Transverse colon (tissue), 4 donors: ENCODE measurements around the gene RTP5. TPM values are rescaled to one million over a fixed set of nuclear protein-coding genes. Genes with fewer than 3 reads are reported as not detected.
"Not testable (repeated sequence)": the region's sequence is repeated elsewhere in the genome, so short reads cannot be mapped to it uniquely, and the experiment has no call there.

ENCODE experiments used
- DNase-seq: peaks from one replicate; pipeline ENCODE4 v3.0.0-alpha.2; 2019
- H3K27ac ChIP-seq, 4 donors: fragments of 200-600 bp; sonication (generic); 2 replicates each; pipeline ENCODE4 v1.5.1; 2016 to 2018; ENCODE audit warnings: inconsistent platforms in 4 of 4
- H3K27me3 ChIP-seq: fragments of 200-600 bp; sonication (generic); 2 replicates; pipeline ENCODE4 v1.5.1; 2017; ENCODE audit warnings: inconsistent platforms
- H3K36me3 ChIP-seq, 4 donors: fragments of 200-600 bp; sonication (generic); 2 replicates each; pipeline ENCODE4 v1.5.1; 2017 to 2019; ENCODE audit warnings: inconsistent platforms in 4 of 4
- H3K4me1 ChIP-seq, 4 donors: fragments of 200-600 bp; sonication (generic); 2 replicates each; pipeline ENCODE4 v1.5.1; 2017 to 2020; ENCODE audit warnings: inconsistent platforms in 4 of 4
- H3K4me3 ChIP-seq, 4 donors: fragments of 200-600 bp; sonication (generic); 1 replicate in 1 of 4; 2 replicates in 3 of 4; pipeline versions ENCODE4 v1.5.1 to v1.6.1; 2017 to 2019; ENCODE audit warnings: inconsistent platforms in 4 of 4
- H3K9me3 ChIP-seq, 2 donors: fragments of 200-600 bp; sonication (generic); 2 replicates each; pipeline ENCODE4 v1.5.1; 2017 to 2019; ENCODE audit warnings: inconsistent platforms in 2 of 2
- CTCF ChIP-seq, 5 experiments: fragments of 200-600 bp in 3 of 5; fragments of 450-650 bp in 2 of 5; sonication (generic) in 3 of 5; IDR thresholded peaks; 1 replicate in 2 of 5; 2 replicates in 3 of 5; pipeline ENCODE4 v1.5.1; 2016 to 2017; ENCODE audit warnings: antibody characterized with exemption in 5 of 5, inconsistent platforms in 3 of 5, mild to moderate bottlenecking in 2 of 5, moderate library complexity in 1 of 5
- EP300 ChIP-seq: sonication (generic); formaldehyde crosslinking; IDR thresholded peaks from one replicate; pipeline ENCODE4 v1.6.1; 2017; ENCODE audit warnings: antibody characterized with exemption, low read depth
- POLR2A ChIP-seq: fragments of 450-650 bp; IDR thresholded peaks from one replicate; pipeline ENCODE4 v1.6.1; 2016; ENCODE audit warnings: antibody characterized with exemption, mild to moderate bottlenecking, moderate library complexity
- POLR2AphosphoS5 ChIP-seq, 3 donors: sonication (generic); formaldehyde crosslinking; IDR thresholded peaks; one replicate each; pipeline ENCODE4 v1.6.1; 2016; ENCODE audit warnings: antibody characterized with exemption in 3 of 3
- WGBS, 2 donors: methylation state at CpG; one replicate each; pipeline ENCODE4 v1.1.5; 2018; ENCODE audit warnings: low coverage in 1 of 2; 5-methylcytosine and 5-hydroxymethylcytosine counted together
- in situ Hi-C, 4 donors: fragments of 200-750 bp; cut with MboI; loops; one replicate each; pipeline versions ENCODE4 v1.15.0 to v1.15.1; 2017; ENCODE audit warnings: low sequenced_read_pairs in 3 of 4, low pct_ligation_motif_present in 1 of 4, low pct_unique_long_range_greater_than_20kb in 1 of 4
- intact Hi-C: fragments of 100-400 bp; cut with DNase I; formaldehyde crosslinking; loops from one replicate; pipeline ENCODE4 v1.15.1; 2023; ENCODE audit warnings: low total_unique reads
- total RNA-seq, 4 donors: library from RNA; depleted of rRNA; stranded (reverse); fragments of >200 nt; gene quantifications; one replicate each; pipeline ENCODE4 v1.1.0, GENCODE V29; 2016

The RTP5 gene
- under 1 TPM in 1 of 4 donors, not detected in 3; 0.16 TPM for total RNA-seq

DNA sequence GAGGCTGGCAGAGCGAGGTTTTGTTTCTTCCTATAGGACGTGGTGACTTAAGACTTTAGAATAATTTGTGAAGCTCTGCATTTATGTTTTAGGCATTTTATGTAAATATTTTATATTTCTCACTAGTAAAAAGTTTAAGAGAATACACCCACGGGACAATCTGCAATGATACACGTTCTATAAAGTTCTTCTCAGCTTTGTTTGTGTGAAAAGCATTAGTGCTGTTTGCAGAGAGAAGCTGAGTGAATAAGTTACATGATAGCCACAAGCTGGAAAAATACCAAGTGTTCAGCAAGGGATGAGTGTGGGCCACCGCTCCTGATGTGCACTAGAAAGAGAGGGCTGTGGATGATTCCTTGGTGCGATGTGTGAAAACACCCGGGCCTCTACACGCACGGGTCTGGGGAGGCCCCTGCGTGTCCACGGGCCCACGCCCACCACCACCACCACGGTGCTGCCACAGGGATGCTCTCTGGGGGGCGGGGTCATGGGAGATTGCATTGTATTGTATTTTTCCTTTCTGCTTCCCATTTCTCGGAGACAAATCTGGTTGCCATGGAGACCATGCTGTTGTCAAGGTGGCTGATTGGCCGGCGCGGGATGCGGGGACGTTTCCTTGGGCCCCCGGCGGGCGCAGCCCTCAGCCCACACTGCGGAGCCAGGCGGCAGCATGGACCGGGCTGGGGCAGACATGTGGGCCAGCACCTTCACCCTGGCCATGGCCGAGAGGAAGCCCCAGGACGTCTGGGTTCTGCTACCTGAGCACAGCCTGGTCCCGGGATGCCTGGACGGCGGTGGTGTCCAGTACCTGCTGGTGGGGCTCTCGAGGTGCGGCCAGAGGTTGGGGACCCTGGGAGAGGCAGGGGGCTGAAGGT, at the start of gene RTP5:
RTP5 (plus strand) TSS at position 643 of the 875 bp plus-strand sequence; CDS start at position 671, 28 bp downstream.
- H3K4me3 ChIP-seq: no peak within 1 kb of the TSS
- no peak for DNase-seq
- in situ Hi-C loops: no loop called here
- H3K36me3 ChIP-seq: no peaks in the 10 kb centered on the region
- H3K4me1 ChIP-seq: no peaks in the 10 kb centered on the region
- intact Hi-C loops: no loop called here
- H3K27me3 ChIP-seq: peaks cover 40% of the 10 kb centered on the region
- H3K27ac ChIP-seq: no peak within 1 kb of the TSS
- TF ChIP-seq EP300 (no peak), CTCF (IDR thresholded peaks at IDR 0.05) (no peak), POLR2A (no peak), POLR2AphosphoS5 (IDR thresholded peaks at IDR 0.05) (no peak)
- no peaks in the 10 kb centered on the region for H3K9me3 ChIP-seq
- 23 to 68% methylated on average over 4 to 33 of the region's 33 CpGs for WGBS, 2 donors

DNA sequence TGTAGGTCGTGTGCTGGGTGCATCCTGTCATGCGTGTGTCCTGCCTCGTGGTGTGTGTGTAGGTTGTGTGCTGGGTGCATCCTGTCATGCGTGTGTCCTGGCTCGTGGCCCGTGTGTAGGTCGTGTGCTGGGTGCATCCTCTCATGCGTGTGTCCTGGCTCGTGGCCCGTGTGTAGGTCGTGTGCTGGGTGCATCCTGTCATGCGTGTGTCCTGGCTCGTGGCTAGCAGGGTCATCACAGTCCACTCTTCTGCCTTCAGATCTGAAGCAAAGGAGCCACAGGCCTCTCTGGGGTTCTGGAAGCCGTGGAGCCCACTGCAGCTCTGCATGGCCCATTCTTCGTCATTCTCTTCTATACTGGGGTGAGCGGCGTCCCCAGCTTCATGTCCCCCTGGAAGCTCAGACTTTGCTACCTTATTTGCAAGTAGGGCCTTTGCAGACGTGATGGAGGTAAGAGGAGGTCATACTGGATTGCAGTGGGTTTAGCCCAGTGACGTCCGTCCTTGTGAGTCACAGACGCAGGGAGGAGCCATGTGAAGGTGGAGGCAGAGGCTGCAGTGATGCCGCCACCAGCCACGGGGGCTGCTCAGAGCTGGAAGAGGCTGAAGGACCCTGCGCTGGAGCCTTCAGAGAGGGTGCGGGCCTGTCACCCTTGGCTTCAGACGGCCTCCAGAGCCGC, 49.4 kb upstream of the RTP5 start:
- in situ Hi-C loops, intact Hi-C loops: not testable (repeated sequence)
- whole genome bisulfite sequencing, 2 donors: 35 to 80% methylated on average over 8 to 26 of the region's 27 CpGs

GRCh38 chr2:241820625-241821384, 48.7 kb upstream of the RTP5 start:
- intact Hi-C loops (no loop called here), in situ Hi-C loops (no loop called here)
- H3K27ac ChIP-seq: no peak overlapping the region
- no peaks in the 10 kb centered on the region for H3K9me3 ChIP-seq
- no peaks in the 10 kb centered on the region for H3K36me3 ChIP-seq
- TF ChIP-seq POLR2AphosphoS5 (IDR thresholded peaks at IDR 0.05) (no peak), POLR2A (no peak), EP300 (no peak), CTCF (IDR thresholded peaks at IDR 0.05) (no peak)
- 83 to 85% methylated on average over 5 to 29 of the region's 31 CpGs for WGBS, 2 donors
- H3K27me3 ChIP-seq: peaks cover 3% of the 10 kb centered on the region
- peak; percentile 7 for DNase-seq
- H3K4me3 ChIP-seq: no peak overlapping the region
- peaks cover 4 to 21% (median 12%) of the 10 kb centered on the region in 4 donors for H3K4me1 ChIP-seq

More for the DNA sequence above, 49.4 kb upstream of the RTP5 start:
- H3K27ac ChIP-seq, H3K27me3 ChIP-seq, H3K4me3 ChIP-seq, DNase-seq, H3K36me3 ChIP-seq, H3K9me3 ChIP-seq: not testable (repeated sequence)
- peaks cover 4 to 21% (median 12%) of the 10 kb centered on the region in 4 donors for H3K4me1 ChIP-seq

DNA sequence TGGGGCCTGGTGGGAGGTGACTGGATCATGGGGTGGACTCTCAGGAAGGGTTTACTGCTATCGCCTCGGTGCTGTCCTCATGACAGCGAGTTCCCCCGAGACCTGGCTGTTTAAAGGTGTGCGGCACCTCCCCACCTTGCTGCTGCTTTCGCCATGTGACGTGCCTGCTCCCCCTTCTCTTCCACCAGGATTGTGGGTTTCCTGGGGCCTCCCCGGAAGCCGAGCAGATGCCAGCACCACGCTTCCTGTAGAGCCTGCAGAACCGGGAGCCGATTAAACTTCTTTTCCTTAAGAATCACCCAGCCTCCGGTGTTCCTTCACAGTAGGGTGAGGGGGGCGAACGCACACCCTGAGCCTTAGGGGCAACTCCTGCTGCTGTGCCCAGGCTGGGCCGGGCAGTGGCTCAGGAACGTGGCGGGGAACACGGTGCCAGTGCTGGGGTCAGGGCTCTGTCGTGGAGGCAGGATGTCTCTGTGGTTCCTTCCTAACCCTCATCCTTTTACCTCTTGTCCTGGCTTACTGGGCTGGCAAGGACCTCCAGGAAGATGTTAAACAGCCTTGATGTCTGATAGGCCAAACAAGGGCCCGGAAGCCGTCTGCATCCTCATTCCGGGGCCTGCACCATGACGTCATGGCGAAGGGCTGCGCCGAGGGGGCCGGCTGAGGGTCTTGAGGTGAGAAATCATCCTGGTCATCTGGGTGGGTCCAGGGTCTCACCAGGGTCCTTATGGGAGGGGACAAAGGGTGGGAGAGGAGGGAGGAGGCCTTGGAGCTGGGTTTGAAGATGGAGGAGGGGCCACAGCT, 47.9 kb upstream of the RTP5 start:
- no peak overlapping the region for H3K27ac ChIP-seq
- WGBS, 2 donors: 78 to 80% methylated on average over 3 to 28 of the region's 28 CpGs
- intact Hi-C loops (no loop called here), in situ Hi-C loops (no loop called here)
- H3K27me3 ChIP-seq: peaks cover 3% of the 10 kb centered on the region
- no peaks in the 10 kb centered on the region for H3K9me3 ChIP-seq
- H3K4me1 ChIP-seq: peaks cover 4 to 21% (median 12%) of the 10 kb centered on the region in 4 donors
- DNase-seq: peak; percentile 7
- TF ChIP-seq CTCF (IDR thresholded peaks at IDR 0.05) (no peak), POLR2AphosphoS5 (IDR thresholded peaks at IDR 0.05) (no peak), EP300 (no peak), POLR2A (no peak)
- H3K4me3 ChIP-seq: no peak overlapping the region
- no peaks in the 10 kb centered on the region for H3K36me3 ChIP-seq
